ENCODE measurements around the gene CACNA2D3.

Gene CACNA2D3

DNA sequence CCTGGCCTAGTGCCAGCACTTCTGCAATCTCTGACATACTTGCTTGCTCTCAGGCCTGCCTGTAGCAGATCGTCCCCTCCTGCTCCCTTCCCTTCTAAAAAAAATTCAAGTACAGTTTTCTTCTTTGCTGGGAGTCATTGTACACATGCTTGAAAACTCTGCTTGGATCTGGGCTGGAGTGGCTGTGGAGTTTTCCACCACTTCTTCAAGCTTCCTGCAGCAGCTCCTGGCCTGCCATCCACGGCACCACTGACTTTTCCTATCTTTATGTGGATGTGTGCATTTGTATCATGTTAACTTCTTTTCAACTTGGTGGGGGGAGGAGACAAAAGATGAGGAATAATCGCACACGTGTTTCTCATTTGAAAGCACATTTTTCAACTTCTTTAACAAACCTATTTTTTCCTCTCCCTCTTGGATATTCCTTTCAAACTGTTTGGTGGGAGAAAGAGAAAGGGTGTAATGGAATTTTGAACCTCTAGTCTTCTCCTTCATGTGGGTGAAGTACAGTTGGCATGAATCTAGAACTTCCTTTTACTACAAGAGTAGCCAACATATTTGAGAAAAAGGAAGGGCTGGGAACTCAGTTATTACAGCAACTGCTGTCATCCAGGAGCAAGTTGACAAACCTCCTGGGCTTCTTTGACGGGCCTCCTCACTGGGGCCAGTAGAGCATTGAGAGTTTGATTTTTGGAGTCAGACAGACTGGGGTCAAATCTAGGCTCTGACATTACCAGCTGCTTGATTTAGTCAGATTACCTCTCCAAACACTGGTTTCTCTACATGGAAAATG is 866.7 kb downstream of the CACNA2D3 start:
- no peak overlapping the region for H3K4ac ChIP-seq (ENCODE audit: low read length)
- H3K4me2 ChIP-seq (ENCODE audit: insufficient read depth, low read length, poor library complexity, severe bottlenecking) = no peak overlapping the region
- H3K36me3 ChIP-seq (replicated peaks in 1 of 2; ENCODE audit: control insufficient read depth in 2 of 2, insufficient read depth in 2 of 2, low read length in 2 of 2) = no peaks in the 10 kb centered on the region
- no peak overlapping the region for H3K27ac ChIP-seq (replicated peaks; ENCODE audit: low read length)
- H2AK5ac ChIP-seq (ENCODE audit: low read depth, low read length) = no peak overlapping the region
- peaks cover 3 to 13% of the 10 kb centered on the region in 2 donors for H3K4me1 ChIP-seq (ENCODE audit: control insufficient read depth in 2 of 2, insufficient read depth in 1 of 2, low read depth in 1 of 2, low read length in 2 of 2)
- H4K8ac ChIP-seq (ENCODE audit: low read depth, low read length) = no peak overlapping the region
- no peak for DNase-seq (ENCODE audit: low spot score)
- H2BK120ac ChIP-seq (ENCODE audit: low read depth, low read length) = no peak overlapping the region
- H3K18ac ChIP-seq (ENCODE audit: low read length) = no peak overlapping the region
- H3K9ac ChIP-seq (ENCODE audit: low read depth, low read length, poor library complexity) = no peak overlapping the region
- no peak overlapping the region for H3K14ac ChIP-seq (ENCODE audit: low read length)
- no peak overlapping the region for H4K91ac ChIP-seq (ENCODE audit: low read depth, low read length, poor library complexity)
- H2BK15ac ChIP-seq (ENCODE audit: low read length) = no peak overlapping the region
- H2AFZ ChIP-seq (ENCODE audit: low read length) = no peak overlapping the region
- WGBS, 2 donors (ENCODE audit: extremely low coverage in 2 of 2, insufficient read length in 2 of 2, insufficient replicate concordance in 1 of 2) = no CpG with 5 or more reads among the region's 5 CpGs
- no peaks in the 10 kb centered on the region for H3K79me1 ChIP-seq (ENCODE audit: low read depth, low read length)
- H3K27me3 ChIP-seq (ENCODE audit: control insufficient read depth in 3 of 3, insufficient read depth in 3 of 3, low read depth in 1 of 3, low read length in 3 of 3) = no peaks in the 10 kb centered on the region
- no peak overlapping the region for H3K23ac ChIP-seq (ENCODE audit: low read depth, low read length, poor library complexity)
- H3K4me3 ChIP-seq (ENCODE audit: low read length in 2 of 2) = no peak overlapping the region
- H3K9me3 ChIP-seq (replicated peaks in 1 of 2; ENCODE audit: control insufficient read depth in 2 of 2, insufficient read depth in 1 of 2, low read depth in 1 of 2, low read length in 2 of 2) = no peaks in the 10 kb centered on the region
- no peak overlapping the region for H2BK5ac ChIP-seq (ENCODE audit: low read length)
- no peak overlapping the region for H2BK12ac ChIP-seq (ENCODE audit: low read length)

GRCh38 chr3:54994111-54994513 is 871.8 kb downstream of the CACNA2D3 start:
- Histone ChIP-seq H3K4me1 (ENCODE audit: control insufficient read depth in 2 of 2, insufficient read depth in 1 of 2, low read depth in 1 of 2, low read length in 2 of 2) (peaks cover 2% of the 10 kb centered on the region in 2 donors), H3K36me3 (replicated peaks in 1 of 2; ENCODE audit: control insufficient read depth in 2 of 2, insufficient read depth in 2 of 2, low read length in 2 of 2) (no peaks in the 10 kb centered on the region), H3K79me1 (ENCODE audit: low read depth, low read length) (no peaks in the 10 kb centered on the region), H4K8ac (ENCODE audit: low read depth, low read length) (no peak overlapping the region), H2BK5ac (ENCODE audit: low read length) (no peak overlapping the region), H2BK120ac (ENCODE audit: low read depth, low read length) (no peak overlapping the region), H3K27me3 (ENCODE audit: control insufficient read depth in 3 of 3, insufficient read depth in 3 of 3, low read depth in 1 of 3, low read length in 3 of 3) (no peaks in the 10 kb centered on the region), H3K23ac (ENCODE audit: low read depth, low read length, poor library complexity) (no peak overlapping the region), H3K9me3 (replicated peaks in 1 of 2; ENCODE audit: control insufficient read depth in 2 of 2, insufficient read depth in 1 of 2, low read depth in 1 of 2, low read length in 2 of 2) (peaks cover 0 to 5% of the 10 kb centered on the region in 2 donors), H3K9ac (ENCODE audit: low read depth, low read length, poor library complexity) (no peak overlapping the region), H4K91ac (ENCODE audit: low read depth, low read length, poor library complexity) (no peak overlapping the region), H2AK5ac (ENCODE audit: low read depth, low read length) (no peak overlapping the region), H2AFZ (ENCODE audit: low read length) (no peak overlapping the region), H3K4me2 (ENCODE audit: insufficient read depth, low read length, poor library complexity, severe bottlenecking) (no peak overlapping the region), H2BK12ac (ENCODE audit: low read length) (no peak overlapping the region), H2BK15ac (ENCODE audit: low read length) (no peak overlapping the region), H3K14ac (ENCODE audit: low read length) (no peak overlapping the region), H3K4ac (ENCODE audit: low read length) (no peak overlapping the region), H3K18ac (ENCODE audit: low read length) (no peak overlapping the region), H3K4me3 (ENCODE audit: low read length in 2 of 2) (no peak overlapping the region), H3K27ac (replicated peaks; ENCODE audit: low read length) (no peak overlapping the region)
- no peak for DNase-seq (ENCODE audit: low spot score)
- no CpG with 5 or more reads among the region's 5 CpGs for WGBS, 2 donors (ENCODE audit: extremely low coverage in 2 of 2, insufficient read length in 2 of 2, insufficient replicate concordance in 1 of 2)

DNA sequence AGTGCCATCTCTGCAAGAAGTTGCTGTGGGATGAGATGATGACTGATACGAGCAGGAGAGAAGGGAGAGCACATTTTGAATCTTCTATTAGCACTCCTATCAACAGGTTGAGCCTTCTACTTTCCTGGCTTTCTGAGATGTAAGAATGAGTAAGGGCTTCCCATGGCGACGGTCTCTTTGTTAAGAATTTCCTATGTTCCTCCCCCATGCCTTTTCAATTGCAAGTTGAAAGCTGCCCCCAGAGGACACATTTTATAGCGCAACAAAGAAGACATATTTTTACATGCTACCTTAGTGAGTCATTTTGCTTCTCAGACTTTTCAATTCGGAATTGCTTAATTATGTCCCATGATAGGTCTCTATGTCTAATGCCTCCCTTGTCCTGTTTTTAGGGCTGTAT is 876.8 kb downstream of the CACNA2D3 start:
- Histone ChIP-seq H2BK12ac (ENCODE audit: low read length) (no peak overlapping the region), H3K4me1 (ENCODE audit: control insufficient read depth in 2 of 2, insufficient read depth in 1 of 2, low read depth in 1 of 2, low read length in 2 of 2) (peaks cover 7 to 21% of the 10 kb centered on the region in 2 donors), H3K18ac (ENCODE audit: low read length) (no peak overlapping the region), H2BK5ac (ENCODE audit: low read length) (no peak overlapping the region), H4K8ac (ENCODE audit: low read depth, low read length) (no peak overlapping the region), H3K27ac (replicated peaks; ENCODE audit: low read length) (peak overlapping the region; percentile 71), H3K14ac (ENCODE audit: low read length) (no peak overlapping the region), H3K79me1 (ENCODE audit: low read depth, low read length) (no peaks in the 10 kb centered on the region), H3K4ac (ENCODE audit: low read length) (no peak overlapping the region), H4K91ac (ENCODE audit: low read depth, low read length, poor library complexity) (no peak overlapping the region), H3K36me3 (replicated peaks in 1 of 2; ENCODE audit: control insufficient read depth in 2 of 2, insufficient read depth in 2 of 2, low read length in 2 of 2) (no peaks in the 10 kb centered on the region), H2BK15ac (ENCODE audit: low read length) (no peak overlapping the region), H3K27me3 (ENCODE audit: control insufficient read depth in 3 of 3, insufficient read depth in 3 of 3, low read depth in 1 of 3, low read length in 3 of 3) (no peaks in the 10 kb centered on the region), H3K9ac (ENCODE audit: low read depth, low read length, poor library complexity) (no peak overlapping the region), H2AK5ac (ENCODE audit: low read depth, low read length) (no peak overlapping the region), H3K4me2 (ENCODE audit: insufficient read depth, low read length, poor library complexity, severe bottlenecking) (no peak overlapping the region), H3K4me3 (ENCODE audit: low read length in 2 of 2) (no peak overlapping the region), H3K23ac (ENCODE audit: low read depth, low read length, poor library complexity) (no peak overlapping the region), H2AFZ (ENCODE audit: low read length) (peak overlapping the region; percentile 64), H3K9me3 (replicated peaks in 1 of 2; ENCODE audit: control insufficient read depth in 2 of 2, insufficient read depth in 1 of 2, low read depth in 1 of 2, low read length in 2 of 2) (peaks cover 0 to 5% of the 10 kb centered on the region in 2 donors), H2BK120ac (ENCODE audit: low read depth, low read length) (no peak overlapping the region)
- no CpG with 5 or more reads among the region's 5 CpGs for WGBS, 2 donors (ENCODE audit: extremely low coverage in 2 of 2, insufficient read length in 2 of 2, insufficient replicate concordance in 1 of 2)
- DNase-seq (ENCODE audit: low spot score) = peak; percentile 40

GRCh38 chr3:54999811-55000210 is 877.5 kb downstream of the CACNA2D3 start:
- no peak overlapping the region for H2BK120ac ChIP-seq (ENCODE audit: low read depth, low read length)
- H4K8ac ChIP-seq (ENCODE audit: low read depth, low read length) = no peak overlapping the region
- no peak overlapping the region for H3K23ac ChIP-seq (ENCODE audit: low read depth, low read length, poor library complexity)
- no peak overlapping the region for H3K14ac ChIP-seq (ENCODE audit: low read length)
- no peaks in the 10 kb centered on the region for H3K27me3 ChIP-seq (ENCODE audit: control insufficient read depth in 3 of 3, insufficient read depth in 3 of 3, low read depth in 1 of 3, low read length in 3 of 3)
- no peak overlapping the region for H3K9ac ChIP-seq (ENCODE audit: low read depth, low read length, poor library complexity)
- H4K91ac ChIP-seq (ENCODE audit: low read depth, low read length, poor library complexity) = no peak overlapping the region
- H3K36me3 ChIP-seq (replicated peaks in 1 of 2; ENCODE audit: control insufficient read depth in 2 of 2, insufficient read depth in 2 of 2, low read length in 2 of 2) = no peaks in the 10 kb centered on the region
- H3K9me3 ChIP-seq (replicated peaks in 1 of 2; ENCODE audit: control insufficient read depth in 2 of 2, insufficient read depth in 1 of 2, low read depth in 1 of 2, low read length in 2 of 2) = peaks cover 0 to 5% of the 10 kb centered on the region in 2 donors
- H3K18ac ChIP-seq (ENCODE audit: low read length) = no peak overlapping the region
- no peak overlapping the region for H2BK12ac ChIP-seq (ENCODE audit: low read length)
- H3K79me1 ChIP-seq (ENCODE audit: low read depth, low read length) = no peaks in the 10 kb centered on the region
- H3K27ac ChIP-seq (replicated peaks; ENCODE audit: low read length) = no peak overlapping the region
- H2AFZ ChIP-seq (ENCODE audit: low read length) = no peak overlapping the region
- H3K4me1 ChIP-seq (ENCODE audit: control insufficient read depth in 2 of 2, insufficient read depth in 1 of 2, low read depth in 1 of 2, low read length in 2 of 2) = peaks cover 7 to 21% of the 10 kb centered on the region in 2 donors
- H2BK15ac ChIP-seq (ENCODE audit: low read length) = no peak overlapping the region
- no peak for DNase-seq (ENCODE audit: low spot score)
- no peak overlapping the region for H3K4me2 ChIP-seq (ENCODE audit: insufficient read depth, low read length, poor library complexity, severe bottlenecking)
- H3K4me3 ChIP-seq (ENCODE audit: low read length in 2 of 2) = no peak overlapping the region
- no CpG with 5 or more reads among the region's 3 CpGs for WGBS, 2 donors (ENCODE audit: extremely low coverage in 2 of 2, insufficient read length in 2 of 2, insufficient replicate concordance in 1 of 2)
- H2AK5ac ChIP-seq (ENCODE audit: low read depth, low read length) = no peak overlapping the region
- H3K4ac ChIP-seq (ENCODE audit: low read length) = no peak overlapping the region
- no peak overlapping the region for H2BK5ac ChIP-seq (ENCODE audit: low read length)

Data from neuronal stem cell (in vitro differentiated cells).